GM19467 (cell line): Measurements from ENCODE around the gene NRBP1.

ENCODE experiments used
- ATAC-seq: cut with Tn5 transposase; IDR thresholded peaks from one replicate; pipeline ENCODE4 v1.9.1; 2021; ENCODE audit warnings: mild to moderate bottlenecking, moderate library complexity; ENCODE audit not compliant: unreplicated experiment

NRBP1 gene

GRCh38 chr2:27428213-27428977 lies at the start of gene NRBP1:
TSS of gene NRBP1 (plus strand) at chr2:27428631. CDS start at chr2:27433274, 4,643 bp downstream.
- ATAC-seq, result peak; percentile 90

GRCh38 chr2:27378809-27379290 lies 49.6 kb upstream of the NRBP1 start:
- no peak for ATAC-seq

DNA sequence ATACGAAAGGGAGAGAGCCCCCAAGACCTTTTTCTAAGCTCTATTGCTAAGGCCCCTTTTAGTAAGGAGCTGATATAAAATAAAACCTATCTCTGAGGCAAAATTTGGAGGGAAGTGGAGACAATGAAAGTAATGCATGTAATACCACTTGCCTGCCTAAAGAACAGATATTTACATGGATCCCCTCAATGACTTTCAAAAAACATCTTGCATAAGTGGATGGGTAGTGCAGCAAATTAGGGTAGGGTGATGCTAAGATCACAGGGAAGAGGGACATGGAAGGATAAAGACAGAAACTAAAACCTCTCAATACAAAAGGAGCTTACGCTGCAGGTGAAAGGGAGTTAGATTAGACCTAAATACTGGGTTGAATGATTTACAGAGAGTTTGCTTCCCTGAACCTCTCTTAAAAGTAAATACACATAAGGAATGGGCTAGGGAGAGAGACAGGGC lies 49.0 kb upstream of the NRBP1 start:
- no peak for ATAC-seq

DNA sequence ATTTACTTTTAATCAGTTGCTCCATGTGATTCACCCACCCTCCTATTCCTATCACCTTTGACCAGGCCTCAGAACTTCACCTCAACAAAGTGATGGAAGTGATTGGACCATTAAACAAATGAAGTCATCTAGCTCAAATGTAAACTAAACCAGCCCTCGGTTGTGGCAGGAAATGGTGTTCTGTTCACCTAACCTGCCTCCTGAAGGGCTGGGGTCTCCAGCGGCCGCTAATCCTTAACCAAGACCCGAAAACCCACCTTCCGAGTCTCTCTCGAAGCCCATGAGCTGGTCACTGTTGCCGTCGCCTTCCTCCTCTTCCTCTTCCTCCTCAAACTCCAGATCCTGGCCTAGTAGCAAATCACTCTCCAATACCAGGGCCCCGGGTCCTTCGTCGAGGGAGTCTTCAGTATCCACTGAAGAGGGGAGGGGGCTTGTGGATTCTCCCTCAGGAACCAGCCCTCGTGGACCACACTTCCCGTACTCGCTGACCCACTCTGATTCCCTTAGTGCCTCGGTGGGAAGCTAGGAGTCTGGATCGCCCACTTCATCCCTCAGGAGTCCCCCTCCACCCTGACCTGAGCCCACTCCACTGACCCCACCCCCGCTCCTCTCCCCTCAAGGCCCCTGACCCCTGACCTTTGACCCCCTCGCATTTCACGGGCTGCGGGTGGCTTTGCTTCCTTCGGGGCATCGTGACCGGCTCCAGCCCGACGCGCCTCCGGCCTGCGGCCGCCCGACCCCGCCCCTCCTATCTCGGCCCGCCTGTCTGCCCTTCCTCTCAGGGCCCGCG lies 48.4 kb upstream of the NRBP1 start:
- ATAC-seq, result no peak

- ATAC-seq, result peak; percentile 72
Measured at GRCh38 chr2:27380626-27381545, 47.5 kb upstream of the NRBP1 start, which contains the start of gene ZNF513. TSS of gene ZNF513 (minus strand) at chr2:27380734. CDS start at chr2:27380526, 208 bp downstream.

DNA sequence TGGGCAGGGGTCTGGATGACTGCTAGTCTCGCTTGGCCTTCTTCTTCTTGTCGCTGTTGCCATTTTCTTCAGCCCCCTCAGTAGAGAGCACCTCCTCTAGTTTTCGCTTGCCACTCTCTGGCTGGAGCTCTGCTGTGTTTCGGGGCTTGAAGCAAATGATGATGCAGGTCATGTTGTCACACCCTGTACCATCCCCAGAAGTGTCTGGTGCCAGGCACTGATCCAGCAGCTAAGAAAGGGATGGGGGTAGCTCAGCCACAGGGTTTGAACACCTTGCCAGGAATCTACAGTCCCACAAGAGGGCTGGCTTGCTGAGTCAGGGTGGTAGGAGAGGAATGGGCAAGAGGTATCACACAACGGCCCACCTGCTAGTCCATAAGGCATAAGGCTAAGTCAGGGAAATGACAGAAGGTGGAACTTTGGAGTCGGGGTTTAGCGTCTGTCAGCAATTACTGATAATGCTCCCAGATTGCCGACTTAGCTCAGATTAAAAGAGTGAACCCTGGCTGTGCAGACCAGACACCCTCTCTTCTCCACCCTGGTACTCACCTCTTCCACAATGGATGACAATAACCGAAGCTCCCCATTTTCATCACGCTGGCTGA lies 46.8 kb upstream of the NRBP1 start:
- ATAC-seq, result no peak

DNA sequence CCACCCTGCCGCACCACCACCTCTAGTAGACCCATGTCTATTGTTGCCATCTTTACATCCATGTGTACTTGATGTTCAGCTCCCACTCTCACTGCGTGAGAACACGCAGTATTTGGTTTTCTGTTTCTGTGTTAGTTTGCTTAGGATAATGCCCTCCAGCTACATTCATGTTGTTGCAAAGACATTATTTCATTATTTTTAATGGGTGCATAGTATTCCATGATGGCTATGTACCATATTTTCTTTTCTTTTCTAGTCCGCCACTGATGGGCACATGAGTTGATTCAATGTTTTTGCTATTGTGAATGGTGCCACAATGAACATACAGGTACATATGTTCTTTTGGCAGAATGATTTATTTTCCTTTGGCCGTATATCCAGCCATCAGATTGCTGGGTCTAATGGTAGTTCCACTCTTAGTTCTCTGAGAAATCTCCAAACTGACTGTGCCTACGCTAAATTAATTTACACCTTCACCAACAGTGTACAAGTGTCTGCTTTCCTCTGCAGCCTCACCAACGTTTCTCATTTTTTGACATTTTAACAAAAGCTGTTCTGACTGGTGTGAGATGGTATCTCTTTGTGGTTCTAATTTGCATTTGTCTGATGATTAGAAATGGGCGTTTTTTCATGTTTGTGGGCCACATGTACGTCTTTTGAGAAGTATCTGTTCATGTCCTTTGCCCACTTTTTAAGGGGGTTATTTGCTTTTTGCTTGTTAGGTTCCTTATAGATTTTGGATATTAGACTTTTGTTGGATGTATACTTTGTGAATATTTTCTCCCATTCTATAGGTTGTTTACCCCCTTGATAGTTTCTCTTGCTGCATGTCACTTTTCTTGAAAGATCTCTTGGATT lies 37.4 kb upstream of the NRBP1 start:
- no peak for ATAC-seq

DNA sequence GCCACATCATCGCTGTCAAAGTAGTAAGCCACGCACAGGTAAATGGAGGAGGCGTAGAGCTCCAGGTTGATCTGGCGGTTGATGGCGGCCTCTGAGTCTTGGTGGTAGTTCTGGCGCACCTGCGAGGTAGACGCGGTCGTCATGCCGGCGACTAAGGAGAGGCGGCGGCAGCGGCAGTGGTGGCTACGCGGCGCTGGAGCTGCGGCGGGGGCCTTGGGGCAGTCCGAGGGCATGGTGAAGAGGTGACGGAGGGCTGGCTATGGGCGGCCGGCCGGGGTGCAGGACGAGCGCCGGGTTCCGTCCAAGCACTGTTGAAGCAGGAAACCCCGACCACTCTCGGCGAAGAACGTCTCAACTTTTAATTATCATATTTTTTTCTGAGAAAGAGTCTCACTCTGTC lies 35.2 kb upstream of the NRBP1 start:
- ATAC-seq, result no peak

- ATAC-seq, result no peak
Measured at GRCh38 chr2:27398962-27399361, 29.5 kb upstream of the NRBP1 start.

GRCh38 chr2:27400348-27401135 lies 27.9 kb upstream of the NRBP1 start:
- ATAC-seq, result no peak

DNA sequence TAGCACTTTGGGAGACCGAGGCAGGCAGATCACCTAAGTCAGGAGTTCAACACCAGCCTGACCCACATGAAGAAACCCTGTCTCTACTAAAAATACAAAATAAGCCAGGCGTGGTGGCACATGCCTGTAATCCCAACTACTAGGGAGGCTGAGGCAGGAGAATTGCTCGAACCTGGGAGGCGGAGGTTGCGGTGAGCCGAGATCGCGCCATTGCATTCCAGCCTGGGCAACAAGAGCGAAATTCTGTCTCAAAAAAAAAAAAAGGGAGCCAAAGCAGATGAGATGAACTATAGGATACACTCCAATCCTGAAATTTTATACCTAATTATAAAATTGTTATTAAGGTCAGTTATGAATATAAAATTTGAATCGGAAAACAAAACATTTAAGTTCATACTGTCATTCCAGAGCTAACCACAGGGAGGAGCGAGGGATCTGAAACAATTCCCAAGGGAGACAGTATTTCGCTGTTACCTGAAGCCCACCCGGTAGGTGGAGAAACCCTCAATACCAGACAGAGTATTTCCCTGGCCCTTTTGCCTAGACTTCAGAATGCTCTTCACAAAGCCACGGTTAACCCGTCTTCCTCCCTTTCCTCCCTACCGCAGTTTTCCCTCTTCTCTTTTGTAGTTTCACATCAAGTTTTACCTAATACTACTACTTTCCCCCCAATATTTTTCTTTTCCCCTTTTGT lies 20.5 kb upstream of the NRBP1 start:
- ATAC-seq, result no peak

- peak; percentile 24 for ATAC-seq
Measured at GRCh38 chr2:27408601-27409320, 19.7 kb upstream of the NRBP1 start.

GRCh38 chr2:27409321-27410073 lies 18.9 kb upstream of the NRBP1 start, which contains the start of gene PPM1G:
TSS of gene PPM1G (minus strand) at chr2:27409591. CDS start at chr2:27409422, 169 bp downstream.
- ATAC-seq, result peak; percentile 94

DNA sequence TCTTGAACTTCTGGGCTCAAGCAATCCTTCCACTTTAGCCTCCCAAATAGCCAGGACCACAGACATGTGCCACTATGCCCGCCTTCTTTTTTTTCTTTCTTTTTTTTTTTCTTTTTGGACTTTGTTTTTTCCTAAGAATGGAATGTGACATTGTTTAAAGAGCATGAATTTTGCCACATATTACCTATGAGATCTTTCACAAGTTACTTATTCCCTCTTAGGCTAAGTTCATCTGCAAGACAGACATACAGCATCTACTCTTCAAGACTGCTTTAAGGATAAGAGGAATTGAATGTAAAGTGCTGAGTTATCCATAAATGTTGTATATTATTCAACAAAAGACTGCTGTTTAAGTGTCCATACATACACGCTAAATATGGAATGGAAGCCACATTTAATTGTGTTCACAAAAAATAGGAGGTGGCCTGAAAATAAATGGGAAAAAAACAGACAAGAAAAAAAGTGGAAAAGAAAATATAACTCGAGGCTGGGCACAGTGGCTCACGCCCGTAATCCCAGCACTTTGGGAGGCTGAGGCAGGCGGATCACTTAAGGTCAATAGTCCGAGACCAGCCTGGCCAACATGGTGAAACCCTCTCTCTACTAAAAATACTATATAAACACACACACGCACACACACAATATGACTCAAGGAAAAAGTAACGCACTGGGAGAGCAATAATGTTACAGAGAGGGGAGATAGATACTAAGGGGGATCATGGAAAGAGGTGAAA lies 15.8 kb upstream of the NRBP1 start:
- ATAC-seq, result no peak

- ATAC-seq, result no peak
Measured at GRCh38 chr2:27416151-27416550, 12.3 kb upstream of the NRBP1 start.

- no peak for ATAC-seq
Measured at GRCh38 chr2:27420996-27421395, 7.4 kb upstream of the NRBP1 start.
